Measurements from ENCODE around the gene PHKG1.
"Not testable (repeated sequence)": the region's sequence is repeated elsewhere in the genome, so short reads cannot be mapped to it uniquely, and the experiment has no call there.

PHKG1 gene

GRCh38 chr7:56092789-56093531, at the start of gene PHKG1:
Gene PHKG1 (minus strand): TSS chr7:56092952. CDS start chr7:56088941, 4,011 bp downstream.
- DNase-seq (ENCODE audit: low read depth): no peak

GRCh38 chr7:56131062-56131461, 38.3 kb upstream of the PHKG1 start:
- not testable (repeated sequence) for DNase-seq (ENCODE audit: low read depth)

- DNase-seq (ENCODE audit: low read depth): no peak
These were observed 34.7 kb upstream of the PHKG1 start for GRCh38 chr7:56127241-56127975.

- no peak for DNase-seq (ENCODE audit: low read depth)
These were observed 33.1 kb upstream of the PHKG1 start for GRCh38 chr7:56125831-56126230.

GRCh38 chr7:56124981-56125380, 32.2 kb upstream of the PHKG1 start:
- DNase-seq (ENCODE audit: low read depth): no peak

GRCh38 chr7:56121440-56121839, 28.7 kb upstream of the PHKG1 start:
- no peak for DNase-seq (ENCODE audit: low read depth)

GRCh38 chr7:56115852-56116538, 23.2 kb upstream of the PHKG1 start, which contains the start of gene NUPR2:
Gene NUPR2 (minus strand): TSS chr7:56116417. CDS start chr7:56116314, 103 bp downstream.
- no peak for DNase-seq (ENCODE audit: low read depth)

- DNase-seq (ENCODE audit: low read depth): not testable (repeated sequence)
These were observed 19.5 kb upstream of the PHKG1 start for GRCh38 chr7:56112244-56112643.

GRCh38 chr7:56110611-56111010, 17.9 kb upstream of the PHKG1 start:
- DNase-seq (ENCODE audit: low read depth): no peak

GRCh38 chr7:56107954-56108258, 15.2 kb upstream of the PHKG1 start:
- no peak for DNase-seq (ENCODE audit: low read depth)

- peak; percentile 87 for DNase-seq (ENCODE audit: low read depth)
These were observed 13.6 kb upstream of the PHKG1 start, which contains the start of gene CHCHD2 for GRCh38 chr7:56106108-56107073. Gene CHCHD2 (minus strand): TSS chr7:56106476. CDS start chr7:56106413, 63 bp downstream.

- DNase-seq (ENCODE audit: low read depth): no peak
These were observed 12.8 kb upstream of the PHKG1 start for GRCh38 chr7:56105508-56105907.

GRCh38 chr7:56104138-56104537, 11.4 kb upstream of the PHKG1 start:
- not testable (repeated sequence) for DNase-seq (ENCODE audit: low read depth)

- DNase-seq (ENCODE audit: low read depth): no peak
These were observed 6.9 kb upstream of the PHKG1 start for GRCh38 chr7:56099653-56100052.

- DNase-seq (ENCODE audit: low read depth): not testable (repeated sequence)
These were observed 5.6 kb upstream of the PHKG1 start for GRCh38 chr7:56098187-56099008.

GRCh38 chr7:56097700-56098099, 4.9 kb upstream of the PHKG1 start:
- no peak for DNase-seq (ENCODE audit: low read depth)

GRCh38 chr7:56092388-56092787, 364 bp downstream of the PHKG1 start:
- DNase-seq (ENCODE audit: low read depth): not testable (repeated sequence)

- DNase-seq (ENCODE audit: low read depth): no peak
These were observed 1.2 kb downstream of the PHKG1 start for GRCh38 chr7:56091591-56091990.

GRCh38 chr7:56087445-56087844, 5.3 kb downstream of the PHKG1 start:
- DNase-seq (ENCODE audit: low read depth): no peak

GRCh38 chr7:56086761-56087160, 6.0 kb downstream of the PHKG1 start:
- no peak for DNase-seq (ENCODE audit: low read depth)

All from stimulated activated CD8-positive, alpha-beta memory T cell treated with anti-CD3 and anti-CD28 coated beads, Interleukin-4, amount 100 ng/mL, for 24 hours (primary cell).